Suprapubic skin (tissue), 4 donors: ENCODE results near the gene RABGGTA.

Experiments
- EP300 ChIP-seq: sonication (generic); formaldehyde crosslinking; IDR thresholded peaks from one replicate; pipeline ENCODE4 v1.6.1; 2017; ENCODE audit warnings: antibody characterized with exemption
- POLR2A ChIP-seq, 2 donors: fragments of 450-650 bp; IDR thresholded peaks; one replicate each; pipeline ENCODE4 v1.6.1; 2017; ENCODE audit warnings: antibody characterized with exemption in 2 of 2, mild to moderate bottlenecking in 2 of 2, moderate library complexity in 2 of 2
- POLR2AphosphoS5 ChIP-seq, 3 donors: sonication (generic); formaldehyde crosslinking; IDR thresholded peaks; one replicate each; pipeline ENCODE4 v1.6.1; 2017; ENCODE audit warnings: antibody characterized with exemption in 3 of 3
- TF ChIP-seq, protein P1 (sequence below), 2 donors: fragments of 200-600 bp in 1 of 2; fragments of 450-650 bp in 1 of 2; sonication (generic) in 1 of 2; IDR thresholded peaks; one replicate each; pipeline ENCODE4 v1.5.1; 2016 to 2019; ENCODE audit warnings: antibody characterized with exemption in 2 of 2, mild to moderate bottlenecking in 1 of 2, moderate library complexity in 1 of 2

DNA sequence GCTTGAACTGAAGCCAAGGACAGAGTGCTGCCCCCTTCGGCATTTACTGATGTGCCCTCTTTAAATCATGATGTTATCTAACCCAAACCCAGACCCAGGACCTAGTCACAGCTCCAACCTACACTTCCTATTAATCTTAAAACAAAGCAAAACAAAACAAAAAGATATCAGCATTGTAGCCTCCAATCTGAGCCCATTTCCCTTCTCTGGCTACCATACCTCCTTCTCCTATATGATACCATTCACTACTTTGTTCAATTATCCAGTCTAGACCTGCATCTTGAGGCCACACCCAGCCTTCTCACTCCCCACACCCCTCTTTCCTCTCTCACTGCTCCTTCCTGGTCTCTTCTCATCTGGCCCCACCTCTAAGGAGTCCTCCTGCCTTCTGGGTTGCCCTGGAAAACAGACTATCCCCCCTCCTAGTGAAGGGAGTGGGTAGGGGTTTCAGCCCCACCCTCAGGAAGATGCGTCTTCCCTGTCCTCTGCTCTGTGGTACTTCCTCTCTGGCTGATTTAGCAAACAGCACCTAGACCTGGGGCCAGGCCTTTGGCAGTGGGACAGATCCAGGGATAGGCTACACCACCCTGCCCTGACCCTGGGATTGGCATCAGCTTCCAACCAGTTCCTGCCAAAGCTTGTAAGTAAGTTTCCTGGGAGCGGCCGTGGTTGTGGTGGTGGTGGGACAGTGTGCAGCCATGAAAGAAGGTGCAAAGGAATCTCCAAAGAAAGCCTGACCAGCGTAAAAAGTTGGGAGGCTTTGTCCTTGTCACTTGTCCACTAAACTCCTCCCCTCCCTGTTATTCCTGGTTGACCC, 43.2 kb upstream of the RABGGTA start:
- TF ChIP-seq, protein P1, sequence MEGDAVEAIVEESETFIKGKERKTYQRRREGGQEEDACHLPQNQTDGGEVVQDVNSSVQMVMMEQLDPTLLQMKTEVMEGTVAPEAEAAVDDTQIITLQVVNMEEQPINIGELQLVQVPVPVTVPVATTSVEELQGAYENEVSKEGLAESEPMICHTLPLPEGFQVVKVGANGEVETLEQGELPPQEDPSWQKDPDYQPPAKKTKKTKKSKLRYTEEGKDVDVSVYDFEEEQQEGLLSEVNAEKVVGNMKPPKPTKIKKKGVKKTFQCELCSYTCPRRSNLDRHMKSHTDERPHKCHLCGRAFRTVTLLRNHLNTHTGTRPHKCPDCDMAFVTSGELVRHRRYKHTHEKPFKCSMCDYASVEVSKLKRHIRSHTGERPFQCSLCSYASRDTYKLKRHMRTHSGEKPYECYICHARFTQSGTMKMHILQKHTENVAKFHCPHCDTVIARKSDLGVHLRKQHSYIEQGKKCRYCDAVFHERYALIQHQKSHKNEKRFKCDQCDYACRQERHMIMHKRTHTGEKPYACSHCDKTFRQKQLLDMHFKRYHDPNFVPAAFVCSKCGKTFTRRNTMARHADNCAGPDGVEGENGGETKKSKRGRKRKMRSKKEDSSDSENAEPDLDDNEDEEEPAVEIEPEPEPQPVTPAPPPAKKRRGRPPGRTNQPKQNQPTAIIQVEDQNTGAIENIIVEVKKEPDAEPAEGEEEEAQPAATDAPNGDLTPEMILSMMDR (IDR thresholded peaks at IDR 0.05): no peak
- no peak for TF ChIP-seq POLR2A (IDR thresholded peaks at IDR 0.05)
- no peak for TF ChIP-seq EP300
- TF ChIP-seq POLR2AphosphoS5 (IDR thresholded peaks at IDR 0.05): no peak
